Stimulated activated CD8-positive, alpha-beta memory T cell treated with anti-CD3 and anti-CD28 coated beads, Interleukin-15, amount 100 ng/mL, for 48 hours (primary cell): ENCODE data around the gene POLR2J.
"Not testable (repeated sequence)": the region's sequence is repeated elsewhere in the genome, so short reads cannot be mapped to it uniquely, and the experiment has no call there.

ENCODE experiments used
- DNase-seq, 2 donors: peaks; one replicate each; pipeline ENCODE4 v3.0.0-alpha.2; 2020; ENCODE audit warnings: low read depth in 2 of 2

Gene POLR2J

GRCh38 chr7:102466097-102466496 lies 12.6 kb downstream of the POLR2J start:
- no peak for DNase-seq

GRCh38 chr7:102464577-102465280 lies 14.0 kb downstream of the POLR2J start, which contains the start of the genes ALKBH4 and LRWD1:
Gene ALKBH4, minus strand, starts transcription at chr7:102464863. Its CDS starts 27 bp downstream, at chr7:102464836.
Gene LRWD1, plus strand, starts transcription at chr7:102464984. Its CDS starts 97 bp downstream, at chr7:102465081.
- peak; percentile 96 to 97 for DNase-seq

DNA sequence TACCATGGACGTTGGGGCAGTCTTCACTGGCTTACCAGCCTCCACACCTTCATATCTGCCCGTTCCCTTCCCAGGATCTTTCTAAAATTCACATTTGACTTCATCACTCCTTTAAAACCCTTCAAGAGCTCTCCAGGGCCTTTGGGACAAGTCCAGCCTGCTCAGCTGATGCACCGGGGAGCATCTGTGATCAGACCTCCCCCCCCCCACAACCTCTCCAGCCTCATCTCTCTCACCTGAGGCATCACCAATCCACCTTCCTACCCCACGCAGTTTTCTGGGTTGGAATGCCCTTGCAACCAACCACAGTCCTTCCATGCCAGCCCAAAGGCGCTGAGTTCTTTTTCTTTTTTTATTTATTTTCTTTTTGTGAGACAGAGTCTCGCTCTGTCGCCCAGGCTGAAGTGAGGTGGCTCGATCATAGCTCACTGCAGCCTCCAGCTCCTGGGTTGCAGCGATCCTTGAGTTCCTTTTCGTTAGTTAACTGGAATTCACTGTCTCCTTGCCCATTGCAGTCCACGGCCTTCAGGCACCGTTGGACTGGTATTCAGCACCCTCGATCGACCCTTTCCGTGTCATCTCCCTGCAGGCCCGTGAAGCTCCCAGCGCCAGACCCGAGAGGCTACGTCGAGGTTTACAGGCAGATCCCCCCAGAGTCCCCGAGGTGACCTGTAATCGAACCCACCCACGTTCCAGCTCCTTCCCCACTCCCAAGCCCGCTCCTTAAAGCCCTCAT lies 14.7 kb downstream of the POLR2J start:
- DNase-seq: no peak

DNA sequence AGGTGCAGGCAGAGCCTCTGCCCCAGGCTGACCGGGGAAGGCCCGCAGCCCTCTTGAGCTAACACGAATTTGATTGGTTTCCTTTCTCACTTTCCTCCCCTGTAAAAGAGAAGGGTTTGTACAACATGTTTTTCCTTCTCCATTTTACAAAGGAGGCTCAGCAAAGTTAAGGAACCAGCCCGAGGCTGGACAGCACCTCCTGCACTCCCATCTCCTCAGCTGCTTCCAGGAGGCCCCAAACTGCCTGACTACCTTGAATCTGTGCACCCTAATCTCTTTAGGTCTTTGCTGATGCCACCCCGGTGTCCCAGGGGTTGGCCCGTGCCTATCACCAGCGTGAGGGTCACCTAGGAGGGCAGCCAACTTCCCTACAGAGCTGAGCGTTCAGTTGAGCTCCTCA lies 18.3 kb downstream of the POLR2J start:
- DNase-seq: no peak

- DNase-seq: no peak
These were observed 19.4 kb downstream of the POLR2J start for GRCh38 chr7:102459221-102459844.

- DNase-seq: no peak
These were observed 21.3 kb downstream of the POLR2J start for GRCh38 chr7:102457352-102457924.

- no peak for DNase-seq
These were observed 22.4 kb downstream of the POLR2J start for GRCh38 chr7:102456327-102456726.

- DNase-seq: no peak
These were observed 23.1 kb downstream of the POLR2J start for GRCh38 chr7:102455596-102455995.

DNA sequence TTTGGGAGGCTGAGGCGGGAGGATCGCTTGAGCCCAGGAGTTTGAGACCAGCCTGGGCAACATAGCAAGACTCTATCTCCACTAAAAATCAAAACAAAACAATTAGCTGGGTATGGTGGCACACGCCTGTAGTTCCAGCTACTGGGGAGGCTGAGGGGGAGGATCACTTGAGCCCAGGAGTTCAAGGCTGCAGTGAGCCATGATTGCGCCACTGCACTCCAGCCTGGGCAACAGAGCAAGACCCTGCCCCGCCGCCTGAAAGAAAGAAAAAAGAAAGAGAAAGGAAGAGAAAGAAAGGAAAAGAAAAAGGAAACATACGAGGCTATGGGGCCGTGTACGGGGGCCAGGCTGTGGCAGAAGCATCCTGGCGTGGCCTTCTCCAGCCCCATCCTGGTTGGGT lies 23.8 kb downstream of the POLR2J start:
- DNase-seq: not testable (repeated sequence)

DNA sequence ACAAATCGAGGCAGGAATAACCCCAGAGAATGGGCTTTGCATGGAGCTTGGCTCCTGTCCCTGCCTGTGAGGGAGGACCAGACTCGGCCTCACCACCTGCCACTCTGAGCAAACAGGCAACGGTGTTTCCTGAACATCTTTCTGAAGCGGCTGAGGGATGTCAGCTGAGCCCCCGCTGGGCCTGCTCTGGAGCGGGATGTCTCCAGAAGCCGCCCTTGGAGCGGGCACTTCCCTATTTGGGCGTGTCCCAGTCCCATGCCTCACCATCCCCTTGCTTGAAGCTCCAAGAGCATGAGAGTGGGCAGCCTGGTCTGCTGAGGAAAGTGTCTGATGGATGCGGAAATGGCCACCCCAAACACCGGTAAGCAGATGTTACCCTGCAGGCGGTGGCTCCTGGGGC lies 24.3 kb downstream of the POLR2J start:
- no peak for DNase-seq

- DNase-seq: no peak
These were observed 25.4 kb downstream of the POLR2J start for GRCh38 chr7:102453319-102453718.

DNA sequence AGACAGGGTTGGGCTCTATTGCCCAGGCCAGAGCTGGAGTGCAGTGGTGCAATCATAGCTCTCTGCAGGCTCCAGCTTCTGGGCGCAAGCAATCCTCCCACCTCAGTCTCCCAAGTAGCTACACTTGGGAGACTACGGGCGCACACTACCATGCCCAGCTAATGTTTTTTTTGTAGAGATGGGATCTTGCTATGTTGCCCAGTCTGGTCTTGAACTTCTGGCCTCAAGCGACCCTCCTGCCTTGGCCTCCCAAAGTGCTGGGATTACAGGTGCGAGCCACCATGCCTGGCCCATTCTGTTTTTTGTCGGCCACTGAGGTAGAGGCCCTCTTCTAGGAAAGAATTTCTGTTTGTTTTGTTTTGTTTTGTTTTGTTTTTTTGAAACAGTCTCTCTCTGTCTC lies 26.3 kb downstream of the POLR2J start:
- DNase-seq: no peak

DNA sequence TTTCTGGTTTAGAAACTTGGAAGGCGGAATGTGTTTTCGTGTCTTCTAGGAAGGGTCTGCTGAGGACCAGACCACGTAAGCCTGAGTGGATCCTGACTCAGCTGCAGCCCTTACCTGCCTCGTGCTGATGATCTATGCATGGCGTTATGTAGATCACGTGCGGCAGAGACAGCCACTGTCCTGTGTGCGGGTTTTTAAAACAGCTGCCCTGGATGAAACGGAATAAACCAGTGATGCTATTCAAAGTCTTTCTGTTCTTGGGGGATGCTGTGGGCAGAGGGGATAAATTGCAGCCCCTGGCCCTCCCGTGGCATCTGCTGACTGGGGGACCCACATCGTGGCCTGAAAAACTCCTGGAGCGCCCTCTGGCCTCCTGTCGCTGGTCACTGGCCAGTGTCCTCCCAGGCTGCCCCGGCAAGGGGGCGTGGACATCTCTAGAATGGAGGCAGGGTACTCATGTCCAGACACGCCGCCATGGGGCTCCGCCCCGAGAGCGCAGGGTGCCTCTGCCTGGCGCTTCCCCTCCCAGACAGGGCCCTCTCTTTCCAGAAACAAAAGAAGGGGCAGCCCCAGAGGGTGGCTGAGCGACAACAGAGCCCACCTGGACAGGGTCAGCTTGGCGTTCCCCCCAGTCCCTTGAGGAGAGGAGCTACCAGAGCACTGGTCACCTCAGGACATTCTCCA lies 27.2 kb downstream of the POLR2J start:
- no peak for DNase-seq

DNA sequence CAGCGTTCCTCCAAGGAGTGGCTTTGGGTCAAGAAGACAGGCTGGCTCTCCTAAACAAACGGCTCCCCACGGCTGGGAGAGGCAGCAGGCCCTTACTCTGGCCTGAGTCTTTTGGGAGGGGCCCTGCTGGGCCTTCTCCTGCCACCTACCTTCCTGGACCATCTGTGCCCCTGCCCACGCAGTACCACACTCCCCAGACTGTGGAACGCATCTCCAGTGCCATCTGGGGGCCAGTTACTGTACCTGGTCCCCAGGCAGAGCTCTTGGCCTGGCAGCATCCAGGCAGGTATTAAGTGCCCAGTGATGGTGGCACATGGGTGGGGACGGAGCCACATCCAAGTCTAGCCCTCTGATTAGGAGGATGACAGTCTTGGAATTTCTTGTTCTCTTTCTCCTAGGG lies 28.5 kb downstream of the POLR2J start:
- DNase-seq: peak in 1 of 2 donors; percentile 17

DNA sequence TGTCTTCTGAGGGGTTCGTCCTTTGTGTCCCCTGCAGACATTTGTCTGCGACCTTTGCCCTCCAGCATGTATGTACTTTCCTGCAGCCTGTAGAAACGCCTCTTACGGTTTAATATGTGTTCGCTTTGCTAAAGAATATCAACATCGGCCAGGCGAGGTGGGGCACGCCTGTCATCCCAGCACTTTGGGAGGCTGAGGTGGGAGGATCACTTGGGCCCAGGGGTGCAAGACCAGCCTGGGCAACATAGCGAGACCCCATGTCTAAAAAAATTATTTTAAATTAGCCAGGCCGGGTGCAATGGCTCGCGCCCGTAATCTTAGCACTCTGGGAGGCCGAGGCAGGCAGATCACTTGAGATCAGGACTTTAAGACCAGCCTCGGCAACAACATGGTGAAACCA lies 29.6 kb downstream of the POLR2J start:
- no peak for DNase-seq

DNA sequence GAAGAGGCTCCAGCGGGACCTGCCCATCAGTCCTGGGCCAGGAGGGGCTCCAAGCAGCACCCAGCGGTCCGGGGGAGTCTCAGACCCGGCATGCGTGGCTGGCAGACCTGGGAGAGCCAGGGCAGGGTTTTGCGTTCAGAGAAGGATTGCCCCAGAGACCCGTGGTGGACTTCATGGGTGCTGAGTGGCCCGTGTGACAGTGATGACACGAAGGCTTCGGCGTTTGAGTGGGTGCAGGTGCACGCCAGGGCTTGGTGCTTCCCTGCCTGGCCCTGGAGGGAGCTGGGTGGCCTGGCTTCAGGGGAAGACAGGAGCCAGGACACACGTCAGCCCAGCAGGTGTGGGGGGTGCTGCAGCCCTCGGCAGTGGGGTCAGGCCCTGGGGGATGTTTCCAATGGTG lies 31.4 kb downstream of the POLR2J start:
- DNase-seq: no peak

DNA sequence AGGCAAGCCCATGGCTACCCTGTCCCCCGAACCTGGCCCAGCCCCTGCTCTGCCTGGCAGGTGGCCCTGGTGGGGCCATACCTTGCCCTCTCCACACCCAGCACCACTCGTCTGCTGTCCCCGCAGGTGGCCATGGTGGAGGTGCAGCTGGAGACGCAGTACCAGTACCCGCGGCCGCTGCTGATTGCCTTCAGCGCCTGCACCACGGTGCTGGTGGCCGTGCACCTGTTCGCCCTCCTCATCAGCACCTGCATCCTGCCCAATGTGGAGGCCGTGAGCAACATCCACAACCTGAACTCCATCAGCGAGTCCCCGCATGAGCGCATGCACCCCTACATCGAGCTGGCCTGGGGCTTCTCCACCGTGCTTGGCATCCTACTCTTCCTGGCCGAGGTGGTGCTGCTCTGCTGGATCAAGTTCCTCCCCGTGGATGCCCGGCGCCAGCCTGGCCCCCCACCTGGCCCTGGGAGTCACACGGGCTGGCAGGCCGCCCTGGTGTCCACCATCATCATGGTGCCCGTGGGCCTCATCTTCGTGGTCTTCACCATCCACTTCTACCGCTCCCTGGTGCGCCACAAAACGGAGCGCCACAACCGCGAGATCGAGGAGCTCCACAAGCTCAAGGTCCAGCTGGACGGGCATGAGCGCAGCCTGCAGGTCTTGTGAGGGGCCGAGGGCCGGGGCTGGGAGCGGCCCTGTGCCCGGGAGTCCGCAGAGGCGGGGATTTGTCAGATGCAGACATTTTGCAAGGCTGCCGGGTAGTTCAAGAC lies 32.1 kb downstream of the POLR2J start:
- DNase-seq: no peak

GRCh38 chr7:102445674-102446071 lies 33.0 kb downstream of the POLR2J start:
- DNase-seq: no peak

DNA sequence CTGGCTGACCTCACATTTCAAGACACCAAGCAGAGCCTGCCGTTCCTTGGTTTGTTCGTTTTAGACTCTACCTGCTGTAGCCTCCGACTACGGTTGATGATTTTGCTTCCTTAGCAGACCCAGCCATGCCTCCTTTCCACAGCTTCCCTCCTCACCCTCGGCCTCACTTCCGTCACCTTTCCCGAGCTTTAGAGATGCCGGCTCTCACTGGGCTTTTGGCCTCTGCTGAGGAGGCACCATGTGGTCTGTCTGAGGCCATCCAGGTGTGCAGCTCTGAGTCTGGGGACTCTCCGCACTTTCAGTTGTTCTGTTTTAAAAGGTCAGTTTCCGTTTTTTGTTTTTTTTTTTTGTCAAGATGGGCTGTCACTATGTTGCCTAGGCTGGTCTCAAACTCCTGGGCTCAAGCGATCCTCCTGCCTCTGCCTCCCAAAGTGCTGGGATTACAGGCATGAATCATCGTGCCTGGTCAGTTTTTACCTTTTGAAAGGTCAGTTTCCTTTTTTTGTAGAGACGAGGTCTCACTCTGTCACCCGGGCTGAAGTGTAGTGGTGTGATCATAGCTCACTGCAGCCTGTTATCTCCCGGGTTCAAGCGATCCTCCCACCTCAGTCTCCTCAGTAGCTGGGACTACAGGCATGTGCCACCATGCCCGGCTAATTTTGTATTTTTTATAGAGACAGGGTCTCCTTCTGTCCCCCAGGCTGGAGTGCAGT lies 33.6 kb downstream of the POLR2J start:
- DNase-seq: no peak
